CD4-positive, CD25-positive, alpha-beta regulatory T cell (primary cell): Measurements from ENCODE around the gene WT1. TPM values are rescaled to one million over a fixed set of nuclear protein-coding genes. Genes with fewer than 3 reads are reported as not detected.

Source experiments
- ATAC-seq, 2 donors: fragments of 150-1000 bp; cut with Tn5 transposase; one replicate each; pipeline ENCODE4 v1.10.0; 2021; ENCODE audit warnings: low read depth in 2 of 2, moderate number of reproducible peaks in 2 of 2, moderate library complexity in 1 of 2
- DNase-seq, 3 donors: peaks; one replicate each; pipeline versions ENCODE4 v3.0.0 to v3.0.0-alpha.2; 2012 to 2022; ENCODE audit warnings: mixed read lengths in 1 of 3
- H3K27ac ChIP-seq: one replicate; pipeline ENCODE4 v1.7.0; 2013; ENCODE audit warnings: mild to moderate bottlenecking, low read length; ENCODE audit not compliant: insufficient read depth, poor library complexity, severe bottlenecking
- H3K27me3 ChIP-seq: one replicate; pipeline ENCODE4 v1.7.0; 2013; ENCODE audit warnings: low read length; ENCODE audit not compliant: control insufficient read depth, insufficient read depth
- H3K36me3 ChIP-seq: one replicate; pipeline ENCODE4 v1.7.0; 2013; ENCODE audit warnings: mild to moderate bottlenecking, low read length, moderate library complexity; ENCODE audit not compliant: control insufficient read depth, insufficient read depth
- H3K4me1 ChIP-seq: 2 replicates; pipeline ENCODE4 v1.7.0; 2013; ENCODE audit warnings: mild to moderate bottlenecking, low read length; ENCODE audit not compliant: insufficient read depth, control insufficient read depth, poor library complexity, severe bottlenecking
- H3K4me3 ChIP-seq: one replicate; pipeline ENCODE4 v1.7.0; 2013; ENCODE audit warnings: low read depth, mild to moderate bottlenecking, low read length, moderate library complexity
- H3K9me3 ChIP-seq, 2 experiments: 1 replicate in 1 of 2; 2 replicates in 1 of 2; pipeline ENCODE4 v1.7.0; 2013; ENCODE audit warnings: low read length in 2 of 2, mild to moderate bottlenecking in 1 of 2, moderate library complexity in 1 of 2; ENCODE audit not compliant: control insufficient read depth in 2 of 2
- H3K27ac Mint-ChIP-seq, 3 donors: one replicate each; pipeline ENCODE4 v1.8.0; 2020 to 2022; ENCODE audit warnings: mild to moderate bottlenecking in 3 of 3, mixed read lengths in 3 of 3, moderate library complexity in 2 of 3
- H3K27me3 Mint-ChIP-seq: one replicate; pipeline ENCODE4 v1.8.0; 2022; ENCODE audit warnings: mild to moderate bottlenecking, mixed read lengths
- H3K36me3 Mint-ChIP-seq: one replicate; pipeline ENCODE4 v1.8.0; 2020; ENCODE audit warnings: mixed read lengths
- H3K4me1 Mint-ChIP-seq, 4 donors: one replicate each; pipeline ENCODE4 v1.8.0; 2020 to 2022; ENCODE audit warnings: mixed read lengths in 4 of 4, mild to moderate bottlenecking in 1 of 4
- H3K4me3 Mint-ChIP-seq, 4 donors: one replicate each; pipeline ENCODE4 v1.8.0; 2020 to 2022; ENCODE audit warnings: mild to moderate bottlenecking in 4 of 4, mixed read lengths in 4 of 4, moderate library complexity in 3 of 4
- H3K9me3 Mint-ChIP-seq, 7 donors: one replicate each; pipeline ENCODE4 v1.8.0; 2020 to 2022; ENCODE audit warnings: mixed read lengths in 7 of 7, mild to moderate bottlenecking in 3 of 7, moderate library complexity in 2 of 7
- polyA plus RNA-seq, 4 donors: library from polyadenylated mRNA; unstranded; fragments of 300-500 nt; fragmentation: Illumina TruSeq; gene quantifications; one replicate each; pipeline ENCODE4 v1.2.3, GENCODE V29; 2021
- total RNA-seq: library from RNA; stranded (reverse); gene quantifications from one replicate; pipeline ENCODE4 v1.2.3, GENCODE V29; 2022

Gene WT1
- total and polyA plus RNA-seq, 5 donors from 2014 or later = not detected

GRCh38 chr11:32353884-32354283, 81.5 kb downstream of the WT1 start:
- no peak overlapping the region for H3K4me3 ChIP-seq
- no peak for ATAC-seq
- H3K27ac Mint-ChIP-seq = no peak overlapping the region
- no peaks in the 10 kb centered on the region for H3K9me3 Mint-ChIP-seq
- H3K4me1 Mint-ChIP-seq = no peaks in the 10 kb centered on the region
- no peaks in the 10 kb centered on the region for H3K36me3 Mint-ChIP-seq
- H3K36me3 ChIP-seq = no peaks in the 10 kb centered on the region
- H3K9me3 ChIP-seq = no peaks in the 10 kb centered on the region
- no peak overlapping the region for H3K27ac ChIP-seq
- no peak overlapping the region for H3K4me3 Mint-ChIP-seq
- no peak for DNase-seq
- no peaks in the 10 kb centered on the region for H3K4me1 ChIP-seq
- peaks cover 9% of the 10 kb centered on the region for H3K27me3 Mint-ChIP-seq
- peaks cover 3% of the 10 kb centered on the region for H3K27me3 ChIP-seq

GRCh38 chr11:32348502-32348901, 86.8 kb downstream of the WT1 start:
- Mint-ChIP-seq H3K27ac (no peak overlapping the region), H3K9me3 (peaks cover 0 to 1% (median 0%) of the 10 kb centered on the region in 7 donors), H3K4me3 (no peak overlapping the region), H3K4me1 (peaks cover 0 to 10% (median 6%) of the 10 kb centered on the region in 4 donors), H3K36me3 (no peaks in the 10 kb centered on the region), H3K27me3 (peaks cover 6% of the 10 kb centered on the region)
- DNase-seq = no peak
- no peak for ATAC-seq
- Histone ChIP-seq H3K36me3 (no peaks in the 10 kb centered on the region), H3K9me3 (no peaks in the 10 kb centered on the region), H3K27ac (no peak overlapping the region), H3K4me1 (peaks cover 2% of the 10 kb centered on the region), H3K4me3 (no peak overlapping the region), H3K27me3 (peaks cover 3% of the 10 kb centered on the region)

GRCh38 chr11:32344946-32345345, 90.4 kb downstream of the WT1 start:
- Histone ChIP-seq H3K27me3 (peaks cover 3% of the 10 kb centered on the region), H3K4me1 (peaks cover 5% of the 10 kb centered on the region), H3K9me3 (no peaks in the 10 kb centered on the region), H3K27ac (no peak overlapping the region), H3K36me3 (no peaks in the 10 kb centered on the region), H3K4me3 (no peak overlapping the region)
- peaks cover 0 to 1% (median 0%) of the 10 kb centered on the region in 7 donors for H3K9me3 Mint-ChIP-seq
- ATAC-seq = no peak
- H3K27me3 Mint-ChIP-seq = peaks cover 10% of the 10 kb centered on the region
- H3K27ac Mint-ChIP-seq = no peak overlapping the region
- DNase-seq = no peak
- no peak overlapping the region for H3K4me3 Mint-ChIP-seq
- no peaks in the 10 kb centered on the region for H3K36me3 Mint-ChIP-seq
- H3K4me1 Mint-ChIP-seq = peaks cover 0 to 16% (median 7%) of the 10 kb centered on the region in 4 donors

GRCh38 chr11:32343325-32344008, 91.9 kb downstream of the WT1 start:
- Histone ChIP-seq H3K27me3 (no peaks in the 10 kb centered on the region), H3K4me3 (no peak overlapping the region), H3K36me3 (no peaks in the 10 kb centered on the region), H3K27ac (no peak overlapping the region), H3K4me1 (peaks cover 5% of the 10 kb centered on the region), H3K9me3 (no peaks in the 10 kb centered on the region)
- Mint-ChIP-seq H3K27ac (no peak overlapping the region), H3K4me1 (peaks cover 0 to 16% (median 7%) of the 10 kb centered on the region in 4 donors), H3K9me3 (peaks cover 0 to 1% (median 0%) of the 10 kb centered on the region in 7 donors), H3K36me3 (no peaks in the 10 kb centered on the region), H3K27me3 (peaks cover 10% of the 10 kb centered on the region), H3K4me3 (no peak overlapping the region)
- DNase-seq (peak in 1 of 3 donors; percentile 6), ATAC-seq (no peak)

- H3K36me3 Mint-ChIP-seq = no peaks in the 10 kb centered on the region
- H3K4me1 Mint-ChIP-seq = peaks cover 0 to 16% (median 7%) of the 10 kb centered on the region in 4 donors
- Histone ChIP-seq H3K36me3 (no peaks in the 10 kb centered on the region), H3K27ac (no peak overlapping the region), H3K4me3 (no peak overlapping the region), H3K27me3 (no peaks in the 10 kb centered on the region), H3K9me3 (no peaks in the 10 kb centered on the region), H3K4me1 (peaks cover 5% of the 10 kb centered on the region)
- H3K27ac Mint-ChIP-seq = no peak overlapping the region
- DNase-seq (no peak), ATAC-seq (no peak)
- peaks cover 0 to 1% (median 0%) of the 10 kb centered on the region in 7 donors for H3K9me3 Mint-ChIP-seq
- no peak overlapping the region for H3K4me3 Mint-ChIP-seq
- peaks cover 14% of the 10 kb centered on the region for H3K27me3 Mint-ChIP-seq
These were observed 93.4 kb downstream of the WT1 start for GRCh38 chr11:32341620-32342613.

GRCh38 chr11:32340181-32340580, 95.2 kb downstream of the WT1 start:
- DNase-seq = no peak
- Histone ChIP-seq H3K27me3 (peaks cover 4% of the 10 kb centered on the region), H3K4me1 (peaks cover 5% of the 10 kb centered on the region), H3K4me3 (no peak overlapping the region), H3K27ac (no peak overlapping the region), H3K36me3 (no peaks in the 10 kb centered on the region), H3K9me3 (no peaks in the 10 kb centered on the region)
- peaks cover 0 to 1% (median 0%) of the 10 kb centered on the region in 7 donors for H3K9me3 Mint-ChIP-seq
- peaks cover 26% of the 10 kb centered on the region for H3K27me3 Mint-ChIP-seq
- H3K27ac Mint-ChIP-seq = no peak overlapping the region
- peaks cover 0 to 16% (median 7%) of the 10 kb centered on the region in 4 donors for H3K4me1 Mint-ChIP-seq
- H3K4me3 Mint-ChIP-seq = no peak overlapping the region
- no peak for ATAC-seq
- H3K36me3 Mint-ChIP-seq = no peaks in the 10 kb centered on the region
